Mucosa of gallbladder (tissue), 1 donor: ENCODE measurements around the gene CCNI2. TPM values are rescaled to one million over a fixed set of nuclear protein-coding genes. Genes with fewer than 3 reads are reported as not detected.
A peak's percentile ranks its signal among the peaks of the same experiment; 100 is the strongest.

Source experiments
- DNase-seq: peaks from one replicate; pipeline ENCODE4 v3.0.0-alpha.2; 2020; ENCODE audit warnings: low spot score
- total RNA-seq: library from RNA; stranded (reverse); gene quantifications from one replicate; pipeline ENCODE4 v1.2.1, GENCODE V29; 2021
- donor health status: DM: no; HTN: no; CAD: no.

CCNI2 gene
- total RNA-seq, 1 donor from 2014 or later, result 8.4 TPM

GRCh38 chr5:132750471-132751230 is 3.4 kb downstream of the CCNI2 start:
- no peak for DNase-seq

GRCh38 chr5:132751444-132751843 is 4.2 kb downstream of the CCNI2 start:
- DNase-seq, result no peak

- DNase-seq, result peak; percentile 9
Observed at GRCh38 chr5:132751971-132752580, 4.8 kb downstream of the CCNI2 start.

DNA sequence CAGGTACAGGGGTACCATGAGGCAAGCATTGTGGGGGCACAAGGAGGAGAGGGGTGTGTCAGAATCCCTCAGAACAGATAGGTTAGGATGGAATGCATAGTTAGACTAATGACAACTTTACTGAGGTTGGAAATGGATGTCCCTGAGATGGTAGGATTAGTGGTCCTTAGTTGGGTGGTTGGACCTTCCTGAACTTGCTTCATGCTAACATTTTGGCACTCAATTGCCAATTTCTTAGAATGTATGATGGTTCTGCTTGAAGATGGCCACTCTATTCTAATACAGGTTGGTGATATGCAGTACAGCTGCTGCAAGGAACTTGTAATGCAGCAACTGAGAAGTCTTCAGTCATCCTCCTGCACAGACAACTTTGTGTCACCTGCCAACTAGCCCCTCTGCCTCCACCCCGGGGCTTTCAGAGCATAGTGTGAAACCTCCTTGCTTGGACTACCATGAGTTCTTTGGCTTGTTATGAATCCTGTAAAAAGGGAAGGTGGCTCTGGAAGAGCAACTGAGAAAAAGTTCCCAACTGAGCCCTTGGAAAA is 5.4 kb downstream of the CCNI2 start:
- DNase-seq, result no peak

GRCh38 chr5:132753135-132753987 is 6.1 kb downstream of the CCNI2 start:
- DNase-seq, result peak; percentile 16

DNA sequence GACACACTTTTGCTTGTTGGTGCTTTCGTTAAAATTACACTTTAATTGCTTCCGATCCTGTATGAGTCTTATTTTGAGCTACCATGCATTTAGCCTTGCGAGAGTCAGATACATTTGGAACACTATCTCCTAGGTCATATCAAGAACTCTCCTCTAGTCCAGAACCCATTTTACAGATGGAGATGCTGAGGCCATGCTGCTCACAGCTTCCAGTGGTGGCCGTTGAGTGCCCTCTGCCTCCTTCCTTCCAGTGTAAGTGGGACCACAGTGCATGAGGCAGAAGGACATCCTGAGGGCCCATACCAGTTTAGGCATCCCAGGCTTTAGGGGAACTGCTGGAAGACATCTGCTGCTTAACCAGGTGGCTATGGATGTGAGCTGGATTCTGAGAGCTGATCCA is 6.9 kb downstream of the CCNI2 start:
- no peak for DNase-seq

GRCh38 chr5:132754947-132755346 is 7.7 kb downstream of the CCNI2 start:
- no peak for DNase-seq

GRCh38 chr5:132756542-132756941 is 9.3 kb downstream of the CCNI2 start:
- no peak for DNase-seq

DNA sequence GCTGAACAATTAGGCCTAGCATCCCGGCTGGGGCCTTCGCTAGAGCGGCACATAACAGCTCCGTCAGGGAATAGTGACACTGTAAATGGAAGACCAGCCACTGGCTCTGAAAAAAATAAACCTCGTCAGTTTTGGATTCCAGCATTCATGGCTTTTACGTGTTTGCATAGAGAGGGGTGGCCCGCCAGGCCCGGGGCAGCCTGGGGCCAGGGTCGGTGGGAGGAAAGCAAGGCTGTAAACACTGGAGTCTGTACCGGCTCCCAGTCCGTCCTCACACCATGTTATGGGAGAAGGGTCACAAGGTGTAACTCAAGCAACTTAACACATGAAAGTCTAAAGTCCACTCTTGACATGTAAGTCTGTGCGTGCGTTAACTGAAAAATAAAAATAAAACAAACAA is 11.2 kb downstream of the CCNI2 start:
- DNase-seq, result peak; percentile 7

GRCh38 chr5:132759114-132760048 is 12.2 kb downstream of the CCNI2 start:
- DNase-seq, result peak; percentile 10

DNA sequence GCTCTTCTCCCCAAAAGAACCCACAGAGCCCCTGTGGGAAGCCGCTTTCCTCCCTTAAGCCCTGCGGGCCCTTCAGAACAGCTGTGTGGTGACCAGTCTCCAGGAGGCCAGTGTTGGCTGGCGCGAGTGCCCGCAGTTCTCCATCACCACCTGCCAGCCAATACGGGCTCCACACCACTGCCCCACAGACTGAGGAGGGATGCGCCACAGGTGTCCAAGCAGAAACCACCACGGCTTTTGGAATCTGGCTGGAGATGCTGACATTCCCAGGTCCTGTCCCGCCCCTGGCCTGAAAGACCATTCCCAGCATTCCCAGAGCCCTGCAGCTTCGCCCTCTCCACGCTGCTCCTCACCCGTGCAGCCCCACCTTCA is 12.8 kb downstream of the CCNI2 start:
- DNase-seq, result no peak

- DNase-seq, result no peak
Observed at GRCh38 chr5:132760601-132761317, 13.5 kb downstream of the CCNI2 start.

- no peak for DNase-seq
Observed at GRCh38 chr5:132761321-132762240, 14.4 kb downstream of the CCNI2 start.

- no peak for DNase-seq
Observed at GRCh38 chr5:132762246-132763000, 15.2 kb downstream of the CCNI2 start.

DNA sequence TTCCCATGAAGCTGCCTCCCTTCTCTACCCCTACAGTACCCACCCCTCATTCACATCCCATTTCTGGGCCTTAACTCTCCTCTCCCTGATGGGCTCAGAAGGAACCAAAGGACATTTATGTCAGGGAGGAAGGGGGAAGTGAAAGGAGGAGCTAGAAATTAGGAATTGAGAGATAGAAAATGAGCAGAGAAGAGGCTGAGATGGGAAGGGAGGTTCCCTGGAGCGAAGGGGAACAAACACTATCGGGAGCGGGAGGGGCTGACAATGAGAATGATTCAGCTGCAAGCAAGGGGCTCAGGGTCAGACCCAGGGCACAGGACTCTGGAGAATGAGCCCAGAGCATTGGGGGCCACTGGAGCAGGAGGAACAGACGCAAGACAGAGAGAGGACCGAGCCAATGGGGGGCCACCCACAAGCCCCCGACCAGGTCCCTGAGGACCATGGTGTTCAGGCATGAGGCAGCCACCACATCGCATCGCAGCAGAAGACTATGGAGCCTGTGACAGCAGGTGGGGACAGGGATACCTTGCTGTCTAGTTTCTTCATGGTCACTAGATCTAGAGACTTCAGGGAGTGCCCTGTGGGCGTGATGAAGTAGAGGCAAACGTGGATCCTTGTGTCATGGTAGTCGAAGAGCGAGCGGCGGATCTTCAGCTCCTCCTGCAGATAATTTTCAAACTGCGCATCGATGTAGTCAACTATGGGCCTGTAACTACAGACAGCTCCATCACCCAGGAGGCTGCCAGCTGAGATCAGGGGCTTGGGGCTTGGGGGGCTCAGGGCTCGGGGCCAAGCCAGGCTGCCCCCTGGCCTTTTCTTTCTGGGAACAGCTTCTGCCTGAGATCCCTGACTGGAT is 16.2 kb downstream of the CCNI2 start:
- no peak for DNase-seq

GRCh38 chr5:132764051-132764450 is 16.8 kb downstream of the CCNI2 start:
- DNase-seq, result no peak

DNA sequence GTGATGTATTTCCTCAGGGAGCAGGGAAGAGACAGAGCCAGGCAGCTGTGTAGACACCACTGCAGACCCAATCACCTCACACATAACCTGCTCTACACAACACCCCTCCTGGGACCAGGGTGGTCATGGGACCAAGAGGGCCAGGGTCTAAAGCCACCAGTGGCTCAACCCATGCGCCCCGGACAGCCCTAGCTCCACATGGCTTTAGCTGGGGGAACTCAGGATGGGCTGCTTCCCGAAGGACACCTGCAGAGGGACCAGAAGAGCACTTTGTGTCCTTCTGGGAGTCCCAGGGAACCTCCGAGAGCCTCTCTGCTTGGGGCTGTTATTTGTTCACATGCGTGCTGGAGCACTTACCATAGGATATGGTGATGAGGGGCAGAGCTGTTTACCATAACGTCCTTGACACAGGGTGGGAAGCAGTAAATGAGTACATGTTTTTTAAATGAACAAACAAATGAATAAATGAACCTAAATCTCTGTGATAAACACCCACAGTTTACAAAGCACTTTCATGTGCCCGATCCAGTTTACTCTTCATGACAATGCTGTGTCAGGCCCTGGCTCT is 17.5 kb downstream of the CCNI2 start:
- DNase-seq, result no peak
